ENCODE results near the gene SLC6A6.

SLC6A6 gene

GRCh38 chr3:14402304-14402811 lies at the start of gene SLC6A6:
Gene SLC6A6, plus strand, starts transcription at chr3:14402606. Its CDS starts 41,029 bp downstream, at chr3:14443635.
- no peak for FAIRE-seq

- FAIRE-seq: no peak
Measured at GRCh38 chr3:14353502-14353901, 48.9 kb upstream of the SLC6A6 start.

- no peak for FAIRE-seq
Measured at GRCh38 chr3:14357463-14357862, 44.9 kb upstream of the SLC6A6 start.

GRCh38 chr3:14358426-14359211 lies 43.8 kb upstream of the SLC6A6 start:
- no peak for FAIRE-seq

GRCh38 chr3:14359348-14359747 lies 43.1 kb upstream of the SLC6A6 start:
- no peak for FAIRE-seq

- no peak for FAIRE-seq
Measured at GRCh38 chr3:14360123-14360881, 42.1 kb upstream of the SLC6A6 start.

GRCh38 chr3:14361068-14361677 lies 41.2 kb upstream of the SLC6A6 start:
- FAIRE-seq: no peak

- FAIRE-seq: no peak
Measured at GRCh38 chr3:14362890-14363289, 39.5 kb upstream of the SLC6A6 start.

GRCh38 chr3:14363379-14363778 lies 39.0 kb upstream of the SLC6A6 start:
- FAIRE-seq: no peak

GRCh38 chr3:14363991-14364390 lies 38.4 kb upstream of the SLC6A6 start:
- FAIRE-seq: no peak

GRCh38 chr3:14364580-14365292 lies 37.7 kb upstream of the SLC6A6 start:
- no peak for FAIRE-seq

GRCh38 chr3:14366248-14366647 lies 36.2 kb upstream of the SLC6A6 start:
- no peak for FAIRE-seq

- FAIRE-seq: no peak
Measured at GRCh38 chr3:14366915-14367823, 35.2 kb upstream of the SLC6A6 start.

GRCh38 chr3:14368146-14368545 lies 34.3 kb upstream of the SLC6A6 start:
- no peak for FAIRE-seq

GRCh38 chr3:14368885-14369284 lies 33.5 kb upstream of the SLC6A6 start:
- FAIRE-seq: no peak

GRCh38 chr3:14369675-14370669 lies 32.4 kb upstream of the SLC6A6 start:
- no peak for FAIRE-seq

GRCh38 chr3:14370720-14371572 lies 31.5 kb upstream of the SLC6A6 start:
- no peak for FAIRE-seq

GRCh38 chr3:14371573-14372474 lies 30.6 kb upstream of the SLC6A6 start:
- no peak for FAIRE-seq
